ENCODE data around the gene FBXO2. TPM values are rescaled to one million over a fixed set of nuclear protein-coding genes. Genes with fewer than 3 reads are reported as not detected.

Gene FBXO2
- total RNA-seq, 1 donor from 2014 or later: 22.0 TPM

DNA sequence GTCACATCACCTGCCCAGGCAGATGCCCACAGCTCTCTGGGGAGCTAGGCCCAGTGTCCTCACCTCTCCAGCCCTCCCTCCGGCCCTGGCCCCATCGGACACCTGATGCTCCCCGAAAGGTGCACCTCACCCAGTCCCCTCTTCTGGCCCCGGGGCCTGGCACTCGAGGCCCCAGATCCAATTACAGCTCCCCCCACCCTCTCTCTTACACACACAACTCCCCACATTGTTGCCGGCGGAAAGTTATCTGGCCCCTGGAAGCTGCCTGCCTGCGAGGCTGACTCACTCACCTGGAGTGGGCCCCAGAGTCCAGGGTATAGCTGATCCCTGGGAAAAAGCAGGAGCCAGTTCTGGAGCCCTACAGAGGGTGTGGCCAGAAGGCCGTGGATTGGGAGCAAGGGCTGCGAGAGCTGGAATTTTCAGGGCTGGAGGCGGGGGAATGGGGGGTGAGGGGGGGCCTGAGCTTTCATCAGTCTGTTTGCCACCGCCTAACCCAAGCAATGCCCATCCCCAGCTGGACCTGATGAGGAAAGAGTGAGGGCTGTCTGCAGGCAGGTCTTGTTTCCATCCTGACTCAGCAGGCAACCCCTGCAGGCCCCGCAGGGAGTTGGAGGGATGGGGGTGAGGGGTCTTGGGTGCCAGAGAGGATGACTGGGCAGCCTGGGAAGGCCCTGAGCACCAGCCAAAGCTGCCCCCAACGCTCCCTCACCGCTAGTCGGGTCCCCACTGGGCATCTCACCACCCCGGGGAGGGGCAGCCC, 948 bp downstream of the FBXO2 start:
- peak; percentile 34 for DNase-seq (ENCODE audit: low spot score)

- no peak for DNase-seq (ENCODE audit: low spot score)
These were observed 1.9 kb downstream of the FBXO2 start for GRCh38 chr1:11652203-11652780.

GRCh38 chr1:11651017-11651416, 3.2 kb downstream of the FBXO2 start:
- no peak for DNase-seq (ENCODE audit: low spot score)

- DNase-seq (ENCODE audit: low spot score): peak; percentile 78
These were observed 3.8 kb downstream of the FBXO2 start for GRCh38 chr1:11650331-11650991.

GRCh38 chr1:11649624-11650330, 4.5 kb downstream of the FBXO2 start:
- no peak for DNase-seq (ENCODE audit: low spot score)

DNA sequence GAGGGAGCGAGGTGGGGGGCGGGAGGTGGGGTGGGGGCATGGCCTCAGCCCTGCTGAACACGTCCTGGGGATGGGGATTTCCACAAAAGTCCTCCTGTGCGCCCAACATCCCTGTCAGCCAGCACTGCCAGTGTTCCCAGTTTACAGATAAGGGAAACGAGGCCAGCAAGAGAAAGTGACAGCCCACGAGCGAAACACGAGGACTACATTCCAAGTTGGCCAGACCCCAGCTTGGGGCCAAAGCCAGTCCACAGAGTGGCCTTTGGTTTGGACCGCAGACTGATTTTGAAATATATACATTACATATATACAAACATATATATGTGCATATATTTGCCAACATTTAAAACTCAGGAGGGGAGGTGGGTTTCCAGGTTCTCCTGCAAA, 5.0 kb downstream of the FBXO2 start:
- DNase-seq (ENCODE audit: low spot score): no peak

DNA sequence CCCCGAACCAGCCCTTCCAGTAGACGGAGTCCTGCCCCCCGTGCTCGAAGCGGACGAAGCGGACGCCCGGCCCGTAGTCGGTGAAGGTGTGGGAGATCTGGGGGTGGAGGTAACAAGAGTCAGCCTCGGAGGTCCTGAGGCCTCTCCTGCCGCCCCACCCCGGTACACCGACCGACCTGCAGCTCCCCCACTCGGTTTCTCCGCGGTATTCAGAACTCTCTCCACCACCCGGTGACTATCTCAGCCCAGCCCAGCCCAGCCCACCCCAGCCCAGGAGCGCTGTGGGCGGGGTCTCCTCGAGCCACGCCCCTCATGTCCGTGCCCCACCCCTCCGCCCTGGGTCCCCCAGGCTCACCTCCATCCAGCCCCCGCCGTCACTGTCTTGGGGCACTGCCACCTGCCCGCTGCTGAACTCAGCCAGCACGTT, 5.5 kb downstream of the FBXO2 start:
- no peak for DNase-seq (ENCODE audit: low spot score)

- no peak for DNase-seq (ENCODE audit: low spot score)
These were observed 6.2 kb downstream of the FBXO2 start for GRCh38 chr1:11648039-11648438.

GRCh38 chr1:11647333-11647732, 6.9 kb downstream of the FBXO2 start:
- DNase-seq (ENCODE audit: low spot score): no peak

DNA sequence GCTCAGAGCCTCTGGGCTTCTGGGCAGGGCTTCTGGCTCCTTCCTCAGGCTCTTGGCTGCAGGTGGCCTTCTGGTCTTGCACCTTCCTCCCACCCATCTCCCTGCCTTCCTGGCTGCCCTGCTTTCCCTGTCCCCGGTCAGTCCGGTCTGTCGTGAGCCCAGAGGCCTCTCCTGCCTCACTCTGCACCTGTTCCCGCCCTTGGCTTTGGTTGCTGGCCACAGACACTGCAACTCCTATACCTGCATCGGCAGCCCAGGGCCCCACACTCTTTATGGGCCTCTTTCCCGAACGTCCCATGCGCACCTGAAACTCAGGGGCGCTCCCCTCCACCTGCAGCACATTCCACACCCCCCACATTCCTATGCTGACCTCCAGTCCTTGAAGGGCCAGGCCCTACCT, 7.9 kb downstream of the FBXO2 start:
- DNase-seq (ENCODE audit: low spot score): no peak

GRCh38 chr1:11645670-11646265, 8.5 kb downstream of the FBXO2 start:
- DNase-seq (ENCODE audit: low spot score): peak; percentile 81

DNA sequence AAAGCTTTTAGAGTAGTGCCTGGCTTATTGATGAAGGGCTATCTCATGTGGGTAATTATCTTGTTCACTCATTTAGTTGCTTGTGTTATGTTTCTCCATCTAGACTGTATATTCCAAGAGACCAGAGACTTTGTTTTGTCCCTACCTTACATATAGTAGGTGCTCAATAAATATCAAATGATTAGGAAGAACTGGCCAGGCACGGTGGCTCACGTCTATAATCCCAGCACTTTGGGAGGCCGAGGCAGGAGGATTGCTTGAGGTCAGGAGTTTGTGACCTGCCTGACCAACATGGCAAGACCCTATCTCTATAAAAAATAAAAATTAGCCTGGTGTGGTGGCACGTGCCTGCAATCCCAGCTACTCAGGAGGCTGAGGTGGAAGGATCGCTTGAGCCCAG, 9.0 kb downstream of the FBXO2 start:
- DNase-seq (ENCODE audit: low spot score): no peak

- no peak for DNase-seq (ENCODE audit: low spot score)
These were observed 10.4 kb downstream of the FBXO2 start for GRCh38 chr1:11643782-11644181.

DNA sequence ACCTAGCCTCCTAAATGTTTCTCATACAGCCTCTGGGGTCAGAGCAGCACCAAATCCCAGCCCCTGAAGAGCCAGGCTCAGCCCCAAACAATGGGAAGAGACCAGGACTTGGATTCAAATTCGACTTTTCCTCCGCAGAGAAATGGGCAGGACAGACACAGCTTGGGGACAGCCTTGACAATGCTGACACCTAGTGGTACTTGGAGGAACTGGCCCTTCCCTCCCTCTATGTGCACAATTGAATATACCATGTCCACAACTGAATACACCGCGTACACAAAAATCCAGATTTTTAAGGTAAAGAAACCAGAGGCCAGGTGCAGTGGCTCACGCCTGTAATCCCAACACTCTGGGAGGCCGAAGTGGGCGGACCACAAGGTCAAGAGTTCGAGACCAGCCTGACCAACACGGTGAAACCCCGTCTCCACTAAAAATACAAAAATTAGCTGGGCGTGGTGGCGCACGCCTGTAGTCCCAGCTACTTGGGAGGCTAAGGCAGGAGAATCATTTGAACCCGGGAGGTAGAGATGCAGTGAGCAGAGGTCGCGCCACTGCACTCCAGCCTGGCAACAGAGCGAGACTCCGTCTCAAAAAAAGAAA, 11.7 kb downstream of the FBXO2 start:
- peak; percentile 72 for DNase-seq (ENCODE audit: low spot score)

DNA sequence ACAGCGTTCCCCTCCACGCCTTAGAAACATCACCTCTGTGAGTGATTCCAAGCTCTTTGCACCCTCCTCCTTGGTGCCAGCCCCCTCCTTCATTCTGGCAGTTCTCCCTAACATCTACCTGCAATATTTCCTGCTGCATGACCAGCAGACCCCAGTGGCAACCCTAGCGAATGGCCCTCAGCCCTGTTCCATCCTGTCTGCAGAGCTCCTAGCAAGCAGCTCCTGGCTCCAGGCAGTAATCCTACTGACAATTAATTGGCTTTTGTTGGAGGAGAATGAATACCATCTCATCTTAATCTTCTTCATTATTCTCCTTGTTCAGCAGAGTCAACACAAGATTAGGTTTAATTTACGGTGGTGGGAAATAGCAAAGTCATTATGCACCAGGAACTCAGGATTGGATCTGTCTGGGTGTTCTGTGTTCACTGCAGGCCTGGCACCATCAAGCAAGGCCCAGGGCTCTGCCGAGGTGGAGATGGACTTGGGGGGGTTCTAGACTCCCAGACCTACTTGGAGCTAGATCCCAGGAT, 12.4 kb downstream of the FBXO2 start:
- no peak for DNase-seq (ENCODE audit: low spot score)

DNA sequence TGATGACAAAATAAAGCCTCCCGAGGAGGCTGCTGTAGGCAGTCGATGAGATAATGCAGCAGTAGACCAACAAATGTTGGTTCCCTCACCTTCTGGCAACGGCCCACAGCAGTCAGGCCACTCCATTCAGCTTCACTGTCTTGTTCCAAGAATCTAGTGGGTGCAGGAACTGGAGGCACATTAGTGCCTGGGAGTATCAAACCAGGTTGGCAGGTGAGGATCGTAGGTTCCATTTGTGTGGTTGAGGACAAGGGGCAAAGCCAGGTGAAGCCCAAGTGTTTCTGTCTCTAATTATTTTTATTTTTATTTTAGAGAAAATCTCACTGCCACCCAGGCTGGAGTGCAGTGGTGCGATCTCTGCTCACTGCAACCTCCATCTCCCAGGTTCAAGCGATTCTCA, 13.3 kb downstream of the FBXO2 start:
- DNase-seq (ENCODE audit: low spot score): no peak

GRCh38 chr1:11640101-11640500, 14.1 kb downstream of the FBXO2 start:
- no peak for DNase-seq (ENCODE audit: low spot score)

- no peak for DNase-seq (ENCODE audit: low spot score)
These were observed 14.9 kb downstream of the FBXO2 start for GRCh38 chr1:11639372-11639771.

DNA sequence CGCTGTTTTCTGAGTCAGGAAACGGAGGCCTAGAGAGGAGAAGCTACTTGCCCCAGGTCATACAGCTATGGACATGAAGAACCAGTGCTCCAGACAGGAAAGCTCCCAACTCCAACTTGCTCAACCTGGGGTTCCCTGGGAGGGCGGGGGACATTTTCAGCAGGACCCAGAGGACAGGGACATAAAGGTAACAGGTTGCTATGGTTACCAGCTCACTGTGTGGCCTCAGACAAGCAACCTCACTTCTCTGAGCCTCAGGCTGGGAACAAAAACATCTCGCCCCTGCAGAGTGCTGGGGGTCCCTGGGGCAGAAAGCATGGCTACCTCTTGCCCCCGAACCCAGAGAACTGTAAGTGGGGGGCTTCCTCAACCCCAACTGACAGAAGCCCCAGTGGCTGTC, 16.1 kb downstream of the FBXO2 start:
- no peak for DNase-seq (ENCODE audit: low spot score)

GRCh38 chr1:11634365-11635192, 19.6 kb downstream of the FBXO2 start:
- no peak for DNase-seq (ENCODE audit: low spot score)

Measured in mucosa of gallbladder (tissue), 1 donor.